Hepatocyte (in vitro differentiated cells): ENCODE measurements around the gene CDC6. TPM values are rescaled to one million over a fixed set of nuclear protein-coding genes. Genes with fewer than 3 reads are reported as not detected.
"Not testable (repeated sequence)": the region's sequence is repeated elsewhere in the genome, so short reads cannot be mapped to it uniquely, and the experiment has no call there.

ENCODE experiments used
- DNase-seq: peaks from one replicate; pipeline ENCODE4 v3.0.0-alpha.2; 2016; ENCODE audit warnings: low spot score
- H2AFZ ChIP-seq: fragments of 200-600 bp; sonication (generic); 2 replicates; pipeline ENCODE4 v1.6.0; 2016; ENCODE audit warnings: antibody characterized with exemption, mild to moderate bottlenecking
- H3K27ac ChIP-seq: fragments of 200-600 bp; sonication (generic); 2 replicates; pipeline ENCODE4 v1.5.1; 2016; ENCODE audit warnings: mild to moderate bottlenecking
- H3K27me3 ChIP-seq: fragments of 200-600 bp; sonication (generic); 2 replicates; pipeline ENCODE4 v1.6.1; 2016
- H3K36me3 ChIP-seq: fragments of 200-600 bp; sonication (generic); replicated peaks from 2 replicates; pipeline ENCODE4 v1.5.1; 2016; ENCODE audit warnings: low read depth; ENCODE audit not compliant: insufficient read depth
- H3K4me1 ChIP-seq: fragments of 200-600 bp; sonication (generic); 2 replicates; pipeline ENCODE4 v1.5.1; 2016; ENCODE audit warnings: mild to moderate bottlenecking, moderate library complexity; ENCODE audit not compliant: insufficient read depth
- H3K4me2 ChIP-seq: fragments of 200-600 bp; sonication (generic); 2 replicates; pipeline ENCODE4 v1.6.0; 2016
- H3K4me3 ChIP-seq: fragments of 200-600 bp; sonication (generic); 2 replicates; pipeline ENCODE4 v1.5.1; 2016; ENCODE audit warnings: mild to moderate bottlenecking
- H3K79me2 ChIP-seq: fragments of 200-600 bp; sonication (generic); 2 replicates; pipeline ENCODE4 v1.6.0; 2017; ENCODE audit warnings: mild to moderate bottlenecking
- H3K9me2 ChIP-seq: fragments of 200-600 bp; sonication (generic); replicated peaks from 2 replicates; pipeline ENCODE4 v1.6.0; 2017; ENCODE audit warnings: mild to moderate bottlenecking; ENCODE audit not compliant: insufficient read depth
- H3K9me3 ChIP-seq: fragments of 200-600 bp; sonication (generic); 2 replicates; pipeline ENCODE4 v1.5.1; 2016; ENCODE audit warnings: low read depth, mild to moderate bottlenecking
- H4K20me1 ChIP-seq: fragments of 200-600 bp; sonication (generic); 2 replicates; pipeline ENCODE4 v1.6.0; 2016; ENCODE audit warnings: mild to moderate bottlenecking; ENCODE audit not compliant: insufficient read depth, poor library complexity, severe bottlenecking
- CTCF ChIP-seq: fragments of 200-600 bp; sonication (generic); IDR thresholded peaks from 2 replicates; pipeline ENCODE4 v1.5.1; 2016; ENCODE audit warnings: antibody characterized with exemption, mild to moderate bottlenecking; ENCODE audit not compliant: poor library complexity
- EZH2 ChIP-seq: fragments of 200-600 bp; sonication (generic); IDR thresholded peaks from 2 replicates; pipeline ENCODE4 v1.6.1; 2016; ENCODE audit warnings: antibody characterized with exemption, mild to moderate bottlenecking, borderline replicate concordance
- EZH2phosphoT487 ChIP-seq: fragments of 200-600 bp; sonication (generic); IDR thresholded peaks from one replicate; pipeline ENCODE4 v1.6.1; 2018; ENCODE audit warnings: antibody characterized with exemption, mild to moderate bottlenecking, low read depth, moderate library complexity; ENCODE audit not compliant: unreplicated experiment, severe bottlenecking
- WGBS: methylation state at CpG from one replicate; pipeline ENCODE4 v1.1.6; 2016; ENCODE audit warnings: low lambda C conversion rate; ENCODE audit errors: missing lambda C conversion rate; 5-methylcytosine and 5-hydroxymethylcytosine counted together
- polyA plus RNA-seq: library from polyadenylated mRNA; unstranded; fragments of >200 nt; fragmentation: Nextera tagmentation; extraction: Ambion mirVana; gene quantifications from 2 replicates; pipeline ENCODE4 v1.2.1, GENCODE V29; 2016
- total RNA-seq: library from RNA; depleted of rRNA; stranded (reverse); fragments of >200 nt; gene quantifications from 2 replicates; pipeline ENCODE4 v1.2.3, GENCODE V29; 2014

Gene CDC6
- total and polyA plus RNA-seq, 2 experiments from 2014 or later = 5.1 to 5.8 TPM

GRCh38 chr17:40301315-40301714 lies 13.6 kb downstream of the CDC6 start:
- no peak overlapping the region for H2AFZ ChIP-seq
- no peak for DNase-seq
- WGBS = 49% methylated on average over 4 of the region's 4 CpGs

GRCh38 chr17:40303009-40303657 lies 15.5 kb downstream of the CDC6 start:
- peak; percentile 80 for DNase-seq
- Histone ChIP-seq H4K20me1 (no peaks in the 10 kb centered on the region), H3K4me1 (peaks cover 42% of the 10 kb centered on the region), H3K9me2 (no peaks in the 10 kb centered on the region), H3K36me3 (no peaks in the 10 kb centered on the region), H3K27me3 (no peaks in the 10 kb centered on the region), H3K27ac (peak overlapping the region; percentile 86), H2AFZ (no peak overlapping the region), H3K4me3 (no peak overlapping the region), H3K79me2 (peaks cover 5% of the 10 kb centered on the region), H3K4me2 (peak overlapping the region; percentile 48), H3K9me3 (no peaks in the 10 kb centered on the region)
- 46% methylated on average over 4 of the region's 4 CpGs for whole genome bisulfite sequencing
- peak; percentile 78 for TF ChIP-seq CTCF
- TF ChIP-seq EZH2phosphoT487 = no peak
- TF ChIP-seq EZH2 = no peak

More at GRCh38 chr17:40301315-40301714, 13.6 kb downstream of the CDC6 start:
- Histone ChIP-seq H3K4me2 (no peak overlapping the region), H3K27ac (no peak overlapping the region), H4K20me1 (no peaks in the 10 kb centered on the region), H3K4me3 (no peak overlapping the region), H3K4me1 (peaks cover 24% of the 10 kb centered on the region), H3K9me2 (no peaks in the 10 kb centered on the region), H3K79me2 (peaks cover 5% of the 10 kb centered on the region), H3K27me3 (no peaks in the 10 kb centered on the region), H3K36me3 (no peaks in the 10 kb centered on the region), H3K9me3 (no peaks in the 10 kb centered on the region)
- TF ChIP-seq EZH2phosphoT487 (no peak), EZH2 (no peak), CTCF (peak; percentile 49)

GRCh38 chr17:40303708-40304551 lies 16.3 kb downstream of the CDC6 start:
- Histone ChIP-seq H3K4me1 (peaks cover 50% of the 10 kb centered on the region), H3K9me2 (no peaks in the 10 kb centered on the region), H3K9me3 (no peaks in the 10 kb centered on the region), H4K20me1 (no peaks in the 10 kb centered on the region), H2AFZ (no peak overlapping the region), H3K27ac (peak overlapping the region; percentile 86), H3K27me3 (no peaks in the 10 kb centered on the region), H3K4me2 (peak overlapping the region; percentile 48), H3K36me3 (no peaks in the 10 kb centered on the region), H3K79me2 (peaks cover 8% of the 10 kb centered on the region), H3K4me3 (no peak overlapping the region)
- DNase-seq = peak; percentile 74
- TF ChIP-seq CTCF (no peak), EZH2 (no peak), EZH2phosphoT487 (no peak)
- WGBS = 33% methylated on average over 5 of the region's 5 CpGs

GRCh38 chr17:40304552-40304863 lies 16.8 kb downstream of the CDC6 start:
- Histone ChIP-seq H3K27ac (peak overlapping the region; percentile 86), H3K4me2 (peak overlapping the region; percentile 48), H3K4me1 (peaks cover 54% of the 10 kb centered on the region), H3K79me2 (peaks cover 13% of the 10 kb centered on the region)
- 64% methylated on average over 5 of the region's 5 CpGs for WGBS
- not testable (repeated sequence) for H3K36me3 ChIP-seq, H4K20me1 ChIP-seq, H3K4me3 ChIP-seq, H3K9me3 ChIP-seq, DNase-seq, H3K9me2 ChIP-seq, H2AFZ ChIP-seq, H3K27me3 ChIP-seq

GRCh38 chr17:40304866-40305265 lies 17.2 kb downstream of the CDC6 start:
- not testable (repeated sequence) for H3K27me3 ChIP-seq, H3K9me2 ChIP-seq, H4K20me1 ChIP-seq, H3K36me3 ChIP-seq, H3K9me3 ChIP-seq, H2AFZ ChIP-seq, H3K4me3 ChIP-seq, DNase-seq
- H3K27ac ChIP-seq = peak overlapping the region; percentile 86
- WGBS = 85% methylated on average over 5 of the region's 5 CpGs
- peaks cover 58% of the 10 kb centered on the region for H3K4me1 ChIP-seq
- H3K4me2 ChIP-seq = peak overlapping the region; percentile 48
- peaks cover 16% of the 10 kb centered on the region for H3K79me2 ChIP-seq
